ENCODE data around the gene UAP1L1.
"Not testable (repeated sequence)": the region's sequence is repeated elsewhere in the genome, so short reads cannot be mapped to it uniquely, and the experiment has no call there.

The UAP1L1 gene

DNA sequence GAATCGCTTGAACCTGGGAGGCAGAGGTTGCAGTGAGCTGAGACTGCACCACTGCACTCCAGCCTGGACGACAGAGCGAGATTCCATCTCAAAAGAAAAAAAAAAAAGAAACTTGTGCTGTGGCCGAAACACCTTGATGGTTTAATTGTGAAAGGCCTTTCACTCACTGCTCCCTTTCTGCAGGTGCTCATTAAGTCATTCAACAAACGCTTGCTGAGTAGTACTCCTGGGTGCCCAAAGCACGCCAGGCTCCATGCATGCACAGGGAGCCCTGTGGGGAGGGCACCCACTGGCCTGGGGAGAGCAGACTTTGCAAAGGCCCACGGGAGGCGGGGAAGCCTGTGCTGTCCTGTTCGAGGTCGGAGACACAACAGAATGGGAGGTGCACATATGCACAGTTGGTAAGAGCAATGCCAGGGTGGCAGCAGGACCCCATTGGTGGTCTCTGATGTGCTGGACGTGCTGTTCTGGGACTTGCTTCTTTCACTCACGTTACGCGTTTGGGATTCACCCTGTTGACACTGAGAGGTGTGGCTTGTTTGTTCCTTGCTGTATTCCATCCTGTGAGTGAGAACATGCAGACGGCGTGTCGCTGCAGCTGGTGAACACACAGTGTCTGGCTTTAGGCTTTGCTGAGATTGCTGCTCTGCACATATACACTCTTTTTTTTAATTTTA lies 20.4 kb upstream of the UAP1L1 start:
- no peak for DNase-seq (ENCODE audit: low spot score)

DNA sequence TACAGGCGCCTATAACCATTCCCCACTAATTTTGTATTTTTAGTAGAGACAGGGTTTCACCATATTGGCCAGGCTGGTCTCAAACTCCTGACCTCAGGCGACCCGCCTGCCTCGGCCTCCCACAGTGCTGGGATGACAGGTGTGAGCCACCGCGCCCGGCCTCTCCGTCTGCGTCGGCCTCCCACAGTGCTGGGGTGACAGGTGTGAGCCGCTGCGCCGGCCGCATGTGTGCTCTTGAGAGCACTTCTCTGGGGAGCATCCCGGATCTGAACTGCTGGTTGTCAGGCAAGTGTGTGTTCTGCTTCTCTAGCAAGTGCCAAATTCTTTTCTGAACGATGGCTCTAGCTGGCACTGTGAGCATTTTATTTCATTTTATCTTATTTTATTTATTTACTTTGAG lies 19.8 kb upstream of the UAP1L1 start:
- no peak for DNase-seq (ENCODE audit: low spot score)

DNA sequence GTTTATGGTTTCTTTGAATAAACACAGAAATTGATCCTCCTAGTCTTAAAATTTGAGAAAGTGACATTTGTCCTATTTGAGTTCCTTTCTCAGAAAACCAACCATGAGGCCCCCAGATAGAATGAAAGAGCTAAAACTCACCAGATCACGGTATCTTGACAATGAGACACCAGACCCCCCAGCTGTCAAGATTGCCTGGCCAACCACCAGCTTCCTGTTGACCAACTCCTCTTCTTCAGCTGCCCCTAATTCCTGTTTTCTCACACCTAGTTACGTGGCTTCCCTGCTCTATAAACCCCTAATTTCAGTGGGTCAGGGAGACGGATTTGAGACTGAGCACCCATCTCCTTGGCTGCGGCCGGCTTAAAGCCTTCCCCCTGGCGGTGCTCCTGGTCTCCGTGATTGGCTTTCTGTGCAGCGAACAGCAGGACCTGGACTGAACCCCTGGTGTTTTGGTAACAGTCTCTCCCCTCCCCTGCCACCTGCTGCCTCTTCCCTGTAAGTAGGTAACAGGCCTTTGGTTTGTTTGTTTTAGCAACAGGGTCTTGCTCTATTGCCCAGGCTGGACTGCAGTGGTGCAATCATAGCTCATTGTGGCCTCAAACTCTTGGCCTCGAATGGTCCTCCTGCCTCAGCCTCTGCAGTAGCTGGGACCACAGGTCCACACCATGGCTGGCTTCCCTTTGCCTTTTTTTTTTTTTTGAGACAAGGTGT lies 18.6 kb upstream of the UAP1L1 start:
- no peak for DNase-seq (ENCODE audit: low spot score)

DNA sequence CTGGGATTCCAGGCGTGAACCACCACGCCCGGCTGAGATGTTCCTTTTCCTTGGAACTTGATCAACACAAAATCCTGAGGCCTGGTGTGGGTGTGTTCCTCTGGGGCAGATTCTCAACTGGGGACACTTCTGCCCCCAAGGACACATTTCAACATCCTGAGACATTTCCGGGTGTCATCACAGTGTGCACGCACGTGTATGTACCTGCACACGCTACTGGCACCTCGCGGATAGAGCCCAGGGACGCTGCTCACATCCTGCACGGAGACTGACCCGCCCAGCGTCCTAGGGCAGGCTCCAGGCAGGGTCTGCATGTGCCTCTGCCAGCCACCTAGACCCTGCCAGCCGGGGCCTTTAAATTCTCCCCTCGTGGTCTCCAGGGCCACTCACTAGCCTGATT lies 14.9 kb upstream of the UAP1L1 start:
- no peak for DNase-seq (ENCODE audit: low spot score)

DNA sequence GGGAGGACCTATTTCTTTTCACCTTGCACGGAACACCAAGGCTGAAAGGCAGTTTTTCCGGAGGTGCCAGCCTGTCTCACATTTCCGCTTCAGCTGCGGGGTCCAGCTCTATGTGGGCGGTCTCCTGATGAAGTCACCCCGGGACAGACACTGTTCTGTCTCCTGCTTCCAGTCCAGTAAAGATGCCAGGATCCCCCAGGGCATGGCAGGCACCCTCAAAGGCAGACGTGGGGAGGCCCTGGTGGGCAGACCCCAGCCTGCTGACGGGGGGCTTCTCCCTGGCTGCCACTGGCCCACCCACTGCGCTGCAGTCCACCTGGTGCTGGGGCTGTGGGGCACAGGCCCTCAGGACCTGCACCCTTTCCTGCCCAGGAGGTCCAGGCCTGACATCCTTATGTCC lies 14.5 kb upstream of the UAP1L1 start:
- DNase-seq (ENCODE audit: low spot score) = not testable (repeated sequence)

DNA sequence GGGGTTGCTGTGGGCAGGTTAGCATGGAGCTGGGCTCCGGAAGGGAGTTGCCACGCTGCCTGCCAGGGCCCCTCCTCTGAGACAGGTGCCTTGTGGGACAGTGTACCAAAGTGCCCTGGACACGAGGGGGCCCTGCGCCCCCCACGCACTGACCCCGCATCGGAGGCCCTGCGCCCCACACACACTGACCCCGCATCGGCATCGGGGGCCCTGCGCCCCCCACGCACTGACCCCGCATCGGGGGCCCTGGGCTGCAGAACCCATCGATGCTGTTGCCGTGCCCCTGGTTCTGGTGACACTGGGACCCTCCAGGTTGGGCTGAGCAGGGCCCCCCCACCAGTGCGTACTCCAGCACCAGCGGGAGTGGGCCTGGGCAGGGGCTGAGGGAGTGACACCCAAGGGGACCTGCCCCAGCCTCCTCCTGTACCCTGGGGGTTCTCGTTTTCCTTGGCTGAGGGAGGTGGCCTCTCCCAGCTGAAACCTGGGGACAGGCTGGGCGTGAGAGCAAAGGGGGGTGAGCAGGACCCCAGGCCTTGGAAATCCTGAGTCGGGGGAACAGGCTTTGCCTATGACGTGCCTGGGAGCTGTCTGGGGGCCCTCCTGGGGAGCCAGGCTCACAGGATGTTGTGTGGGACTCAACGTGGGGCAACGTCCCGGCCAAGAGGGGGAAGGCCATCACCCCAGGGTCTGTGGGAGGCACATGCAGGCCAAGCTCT lies 13.8 kb upstream of the UAP1L1 start:
- DNase-seq (ENCODE audit: low spot score) = no peak

DNA sequence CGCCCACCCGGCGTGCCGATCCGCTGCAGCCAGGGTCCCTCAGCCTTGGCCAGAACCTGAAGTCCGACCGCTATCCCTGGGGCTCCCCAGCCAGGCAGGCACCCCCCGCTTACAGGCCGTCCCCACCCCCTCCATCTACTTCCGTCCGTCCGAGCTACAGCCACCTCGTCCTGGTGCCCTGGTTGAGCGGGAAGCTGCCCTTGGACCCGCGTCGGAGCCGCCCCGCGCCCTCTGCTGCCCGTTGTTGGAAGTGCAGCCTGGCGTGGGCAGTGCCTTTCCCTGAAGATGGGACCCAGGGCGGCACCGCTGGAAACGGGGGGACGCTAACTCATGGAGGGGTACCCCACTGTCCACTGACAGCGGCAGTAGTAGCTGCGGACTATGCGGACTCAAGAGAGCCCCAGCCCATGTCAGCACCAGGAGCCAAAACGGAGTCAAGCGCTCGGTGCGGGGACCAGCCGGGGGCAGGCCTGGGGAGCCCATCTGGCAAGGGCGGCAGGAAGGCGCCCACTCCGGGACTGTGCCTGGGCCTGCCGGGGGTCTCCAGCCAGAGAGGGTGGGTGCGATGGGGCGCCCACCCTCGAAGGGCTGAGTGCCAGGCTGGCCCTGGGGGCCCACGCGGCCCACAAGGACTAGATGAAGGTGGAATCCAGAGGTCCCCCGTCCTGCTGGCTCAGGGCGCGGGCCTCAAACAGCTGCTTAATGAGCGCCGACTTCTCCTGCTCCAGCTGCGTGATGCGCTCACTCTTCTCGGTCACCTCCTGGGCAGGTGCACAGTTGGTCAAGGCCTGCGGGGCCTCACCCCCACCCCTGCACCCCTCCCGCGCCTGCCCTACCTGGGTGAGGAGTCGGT lies 13.1 kb upstream of the UAP1L1 start:
- DNase-seq (ENCODE audit: low spot score) = peak; percentile 55

DNA sequence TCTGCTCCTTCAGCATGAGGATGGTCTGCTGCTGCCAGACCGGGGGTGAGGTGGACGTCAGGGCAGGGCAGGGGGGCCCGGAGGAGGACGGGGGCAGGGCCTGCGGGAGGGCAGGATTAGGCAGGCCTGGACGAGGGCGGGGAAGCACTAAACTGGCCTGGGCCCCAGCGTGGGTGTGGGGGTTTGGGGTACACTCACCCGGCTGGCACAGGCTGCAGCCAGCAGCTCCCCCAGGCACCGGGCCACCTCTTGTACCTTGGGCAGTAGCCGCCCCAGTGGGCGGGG lies 12.5 kb upstream of the UAP1L1 start:
- no peak for DNase-seq (ENCODE audit: low spot score)

DNA sequence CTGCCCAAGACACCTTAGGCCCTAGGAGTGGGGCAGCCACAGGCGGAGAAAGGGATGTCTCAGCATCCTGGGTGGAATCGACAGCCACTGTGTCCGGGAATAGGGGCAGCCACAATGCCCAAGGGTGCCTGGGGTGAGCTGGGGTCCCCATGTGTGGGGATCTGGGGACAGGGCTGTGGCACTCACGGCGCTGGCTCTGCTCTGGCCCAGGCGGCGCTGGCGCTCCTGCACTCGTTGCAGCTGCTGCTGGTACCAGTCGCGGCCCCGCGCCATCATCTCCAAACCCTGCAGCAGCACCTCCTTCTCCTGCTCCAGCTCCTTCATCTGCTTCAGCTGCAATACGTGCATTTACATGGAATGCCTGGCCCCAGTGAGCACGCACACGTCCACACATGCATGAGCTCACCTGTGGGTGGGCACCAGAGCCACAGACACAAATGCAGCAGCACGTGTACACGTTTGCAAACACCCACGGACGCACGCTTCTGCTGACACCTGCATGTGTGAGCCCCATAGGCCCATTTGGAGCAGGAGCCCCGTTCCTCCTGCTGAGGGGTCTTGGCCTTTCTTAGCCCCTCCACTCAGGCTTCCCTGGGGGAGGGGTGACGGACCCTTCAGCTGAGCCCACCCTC lies 11.9 kb upstream of the UAP1L1 start:
- no peak for DNase-seq (ENCODE audit: low spot score)

DNA sequence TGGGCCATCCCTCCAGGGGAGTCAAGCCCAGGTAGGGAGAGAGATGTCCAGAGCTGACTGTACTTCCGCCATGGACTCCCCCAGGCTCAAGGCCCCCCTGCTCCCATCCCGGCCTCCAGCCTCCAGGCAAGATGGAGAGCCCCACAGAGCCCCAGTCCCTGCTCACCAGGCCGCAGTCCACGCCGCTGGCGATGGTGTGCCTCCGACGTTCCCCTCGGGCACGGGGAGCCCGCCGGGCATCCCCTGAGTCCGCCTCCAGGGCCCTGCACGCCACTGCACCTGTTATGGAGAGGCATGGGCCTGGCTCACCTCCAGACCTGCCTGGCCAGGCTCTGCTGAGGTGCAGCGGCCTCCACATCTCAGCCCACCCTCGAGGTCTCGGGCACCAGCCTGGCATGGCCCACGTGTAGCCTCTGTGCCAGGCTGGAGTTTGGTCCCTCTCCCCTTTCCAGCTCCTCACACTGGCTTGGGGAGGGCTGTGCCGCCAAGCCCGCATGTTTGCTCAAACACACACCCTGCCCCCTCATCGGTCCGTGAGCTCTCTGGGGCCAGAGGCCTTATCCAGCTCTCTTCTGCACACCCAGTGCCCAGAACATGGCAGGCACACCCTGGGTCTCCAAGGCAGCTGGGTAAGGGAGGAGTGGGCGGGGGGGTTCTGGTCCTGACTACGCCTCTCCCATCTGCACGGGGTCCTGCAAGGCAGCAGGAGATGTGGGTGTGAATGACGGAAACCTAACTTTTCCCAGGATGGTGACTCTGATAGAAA lies 11.0 kb upstream of the UAP1L1 start:
- no peak for DNase-seq (ENCODE audit: low spot score)

DNA sequence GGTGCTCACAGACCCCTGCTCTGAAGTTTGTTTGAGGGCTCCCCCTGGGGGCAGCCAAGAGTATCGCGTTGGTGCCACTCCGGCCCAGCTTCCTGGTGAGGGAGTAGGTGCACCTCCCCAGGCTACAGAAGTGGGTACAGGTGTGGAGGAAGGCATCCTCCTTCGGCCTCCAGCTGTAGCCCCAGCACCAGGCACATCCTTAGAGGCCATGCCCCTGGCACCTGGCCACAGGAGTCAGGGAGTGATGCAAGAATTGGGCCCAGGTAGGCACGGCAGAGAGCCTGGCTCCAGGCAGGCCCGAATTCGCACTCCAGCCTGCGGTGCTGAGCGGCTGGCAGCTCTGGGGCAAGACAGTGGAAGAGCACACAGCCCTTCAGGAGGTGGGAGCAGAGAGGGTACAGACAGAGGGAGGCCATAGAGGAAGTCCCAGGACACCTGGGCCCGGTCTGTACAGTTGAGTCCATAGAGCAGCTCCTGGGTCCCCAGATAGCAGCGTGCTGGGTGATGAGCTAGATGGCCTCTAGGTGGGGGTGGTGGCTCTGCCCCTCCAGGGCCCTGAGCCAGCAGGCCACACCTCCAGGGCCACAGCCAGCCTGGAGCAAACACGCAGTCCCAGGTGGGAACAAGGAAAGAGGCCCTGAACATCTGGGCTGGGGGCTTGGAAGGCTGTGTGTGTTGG lies 9.3 kb upstream of the UAP1L1 start:
- DNase-seq (ENCODE audit: low spot score) = peak; percentile 90

DNA sequence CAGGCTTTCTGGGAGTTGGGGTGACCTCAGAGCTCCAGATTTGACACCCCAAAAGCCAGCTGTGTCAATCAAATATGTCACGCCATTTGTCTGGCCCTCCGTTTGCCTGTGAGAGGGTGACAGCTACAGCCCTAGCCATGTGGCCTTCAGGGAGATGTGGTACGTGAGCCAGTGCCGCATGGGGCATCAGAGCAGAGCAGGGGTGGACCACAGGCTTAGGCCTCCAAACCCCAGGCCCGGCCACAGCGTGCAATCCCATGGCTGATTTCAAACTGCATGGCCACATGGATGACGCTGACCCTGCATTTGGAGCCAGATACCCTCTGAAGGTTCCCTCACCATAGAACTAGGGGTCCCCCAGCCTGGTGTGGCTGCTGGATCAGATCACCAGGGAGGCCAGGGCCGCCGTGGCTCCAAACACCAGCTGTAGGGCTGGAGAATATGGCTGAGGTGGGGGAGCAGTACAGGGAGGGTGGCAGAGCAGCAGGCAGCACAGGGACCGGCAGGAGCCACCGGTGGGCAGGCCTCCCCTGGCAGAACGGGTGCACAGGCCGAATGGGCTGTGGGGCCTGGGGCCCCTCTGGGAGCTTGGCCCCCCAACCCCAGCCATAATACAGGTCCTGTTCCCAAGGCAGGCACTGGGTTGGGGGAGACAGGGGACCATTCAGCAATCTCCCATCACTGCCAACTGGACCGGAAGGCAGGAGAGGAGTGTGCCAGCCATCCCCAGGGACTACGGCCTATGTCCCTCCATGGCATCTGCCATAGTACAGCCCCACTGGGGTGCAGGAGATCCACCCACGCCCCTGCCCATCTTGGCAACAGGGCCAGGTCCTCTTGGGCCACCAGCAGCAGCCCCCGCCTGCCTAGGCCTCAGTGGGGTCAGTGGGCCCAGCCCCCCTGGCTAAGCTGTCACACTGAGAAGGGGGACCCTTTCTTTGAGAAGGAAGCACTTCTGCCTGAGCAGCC lies 8.5 kb upstream of the UAP1L1 start:
- no peak for DNase-seq (ENCODE audit: low spot score)

DNA sequence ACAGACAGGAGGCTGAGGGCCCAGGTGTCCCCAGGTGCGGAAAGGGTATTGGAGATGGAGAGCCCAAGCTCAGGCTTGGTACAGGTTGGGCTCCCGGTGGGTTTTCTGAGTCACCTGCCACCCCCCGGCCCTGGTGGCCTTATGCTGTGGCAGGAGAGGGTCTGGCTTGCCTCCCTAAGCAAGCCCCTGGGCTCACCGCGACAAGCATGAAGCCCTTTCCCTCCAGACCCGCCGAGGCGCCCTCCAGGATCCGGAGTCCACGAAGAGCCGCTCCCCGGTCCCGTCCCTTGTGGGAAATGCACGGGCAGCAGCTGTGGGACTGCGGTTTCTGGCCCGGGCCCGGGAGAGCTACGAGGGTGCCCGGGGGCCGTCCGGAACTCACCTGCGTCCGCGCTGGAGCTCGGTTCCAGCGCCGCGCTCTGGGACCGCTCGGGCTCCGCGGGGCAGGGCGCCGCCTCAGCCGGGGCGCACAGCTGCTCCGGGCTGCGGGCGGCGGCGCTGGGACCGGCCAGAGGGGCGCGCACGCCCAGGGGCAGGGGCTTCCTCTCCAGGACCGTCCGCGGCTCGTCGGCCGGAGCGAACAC lies 7.7 kb upstream of the UAP1L1 start:
- DNase-seq (ENCODE audit: low spot score) = no peak

DNA sequence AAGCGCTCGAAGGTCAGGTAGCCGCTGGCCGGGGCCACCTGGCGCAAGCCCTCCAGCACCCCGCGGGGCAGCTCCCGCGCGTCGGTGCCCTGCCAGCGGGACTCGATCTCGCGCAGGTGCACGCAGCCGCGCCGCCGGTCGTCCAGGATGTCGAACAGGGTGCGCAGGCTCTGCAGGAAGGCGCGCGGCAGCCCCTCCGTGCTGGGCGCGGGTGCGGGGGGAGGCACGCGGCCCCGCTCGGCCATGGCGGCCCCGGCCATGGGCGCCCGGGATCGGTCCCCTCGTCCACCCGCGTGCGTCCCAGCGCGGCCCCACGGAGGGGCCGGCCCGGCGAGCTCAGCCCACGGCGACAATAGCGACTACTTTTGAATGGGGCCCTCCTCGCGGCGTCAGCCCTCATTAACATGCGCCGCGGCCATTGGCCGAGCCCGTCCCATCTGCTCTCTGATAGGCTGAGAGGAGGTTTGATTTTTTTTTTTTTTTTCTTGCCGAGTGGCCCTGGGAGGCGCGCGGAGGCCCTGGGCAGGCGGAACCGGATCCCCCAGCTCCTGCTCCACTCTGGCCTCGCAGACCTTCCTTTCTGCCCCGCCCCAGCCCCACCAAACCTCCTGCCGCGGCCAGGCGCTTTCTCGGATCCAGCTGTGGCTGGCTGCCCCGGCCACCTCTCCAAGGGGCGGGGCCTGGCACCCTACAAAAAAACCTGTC lies 7.0 kb upstream of the UAP1L1 start, which contains the start of gene SAPCD2:
Gene SAPCD2, minus strand, starts transcription at position 357 of the 705 bp plus-strand sequence. Its CDS starts 97 bp downstream, at position 260.
- DNase-seq (ENCODE audit: low spot score) = peak; percentile 82

DNA sequence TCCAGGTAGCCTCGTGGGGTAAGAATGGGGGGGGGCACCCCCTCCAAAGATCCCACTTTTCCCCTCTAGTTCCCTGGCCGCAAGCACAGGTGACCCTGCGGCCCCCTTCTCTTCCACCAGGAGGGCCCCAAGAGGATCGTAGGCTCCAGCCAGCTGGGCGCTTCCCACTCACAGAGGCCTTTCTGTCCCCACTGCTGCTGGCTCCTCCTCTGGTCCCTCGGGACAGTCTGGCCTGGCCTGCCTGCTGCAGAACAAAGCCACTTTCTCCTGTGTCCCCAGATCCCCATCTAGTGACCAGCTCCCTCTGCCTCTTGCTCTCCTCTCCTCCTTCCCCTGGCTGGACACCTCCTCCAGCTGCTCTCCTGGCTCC lies 6.4 kb upstream of the UAP1L1 start:
- DNase-seq (ENCODE audit: low spot score) = no peak

DNA sequence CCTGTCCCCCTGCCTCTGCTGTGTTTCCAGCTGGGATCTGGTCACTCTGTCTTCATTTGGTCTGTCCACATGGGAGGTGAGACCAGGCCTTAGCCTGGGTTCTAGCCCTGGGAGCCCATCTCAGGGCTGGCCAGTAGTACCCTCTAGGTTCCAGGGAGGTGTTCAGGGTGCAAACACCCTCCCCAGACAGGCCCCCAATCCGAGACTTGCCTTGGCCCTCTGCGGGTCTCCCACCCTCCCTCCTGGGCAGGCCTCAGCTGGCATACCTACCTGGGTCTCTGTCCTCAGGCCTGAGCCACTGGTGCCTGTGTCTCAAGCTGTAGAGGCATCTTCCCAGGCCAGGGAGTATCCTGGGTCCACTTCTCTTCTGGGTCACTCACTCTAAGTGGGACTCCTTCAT lies 6.0 kb upstream of the UAP1L1 start:
- no peak for DNase-seq (ENCODE audit: low spot score)

DNA sequence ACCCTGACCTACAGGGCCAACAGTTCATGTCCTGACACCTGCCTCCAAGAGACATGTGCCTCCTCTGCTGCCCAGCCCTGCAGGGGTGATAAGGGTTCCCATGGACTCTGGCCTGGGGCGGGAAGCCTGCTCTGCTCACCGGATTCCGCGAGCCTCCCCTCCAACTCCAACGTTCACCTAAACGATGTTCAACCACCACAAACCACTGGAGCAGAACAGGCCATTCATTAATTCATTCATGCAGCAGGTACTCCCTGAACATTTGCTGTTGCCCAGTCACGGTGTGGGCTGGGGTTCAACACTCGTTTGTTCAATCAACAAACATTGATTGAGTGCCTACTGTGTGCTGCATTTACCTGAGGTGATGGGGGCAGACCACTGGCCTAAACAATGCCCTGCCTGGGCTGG lies 3.3 kb upstream of the UAP1L1 start:
- DNase-seq (ENCODE audit: low spot score) = no peak

DNA sequence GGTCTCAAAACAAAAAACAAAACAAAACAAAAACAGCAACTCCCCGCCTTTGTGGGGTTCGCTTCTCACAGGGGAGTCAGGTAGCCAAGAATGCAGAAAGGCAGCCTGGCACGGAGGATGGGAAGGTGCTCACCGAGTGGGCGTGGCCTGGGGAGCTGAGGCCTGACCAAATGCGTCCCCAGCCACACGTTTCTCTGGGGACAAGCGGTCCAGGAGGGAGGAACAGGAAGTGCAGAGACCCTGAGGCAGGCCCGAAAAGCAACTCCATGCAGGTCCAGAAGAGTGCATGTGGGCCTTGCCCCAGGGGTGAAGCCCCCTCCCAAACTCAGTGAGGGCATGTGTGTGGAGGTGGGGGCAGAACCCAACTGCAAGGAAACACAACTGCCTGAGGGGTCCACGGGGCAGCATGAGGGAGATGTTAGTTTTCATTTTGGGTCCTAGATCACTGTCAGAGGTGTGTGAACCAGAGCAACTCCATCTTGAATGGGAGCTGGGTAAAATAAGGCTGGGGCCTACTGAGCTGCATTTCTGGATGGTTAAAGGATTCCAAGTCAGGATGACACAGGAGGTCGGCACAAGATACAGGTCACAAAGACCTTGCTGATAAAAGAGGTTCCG lies 2.6 kb upstream of the UAP1L1 start:
- DNase-seq (ENCODE audit: low spot score) = no peak

All from CD4-positive, alpha-beta T cell treated with Interleukin-15 for 4 hours (primary cell).